Testis (tissue), 3 donors: ENCODE measurements around the gene SHISA6. TPM values are rescaled to one million over a fixed set of nuclear protein-coding genes. Genes with fewer than 3 reads are reported as not detected.

Experiments
- DNase-seq: peaks from one replicate; pipeline ENCODE4 v3.0.0-alpha.2; 2019
- H3K27ac ChIP-seq, 2 donors: fragments of 200-600 bp; sonication (generic); one replicate each; pipeline ENCODE4 v1.5.1; 2019
- H3K27me3 ChIP-seq: fragments of 200-600 bp; sonication (generic); one replicate; pipeline ENCODE4 v1.5.1; 2019
- H3K36me3 ChIP-seq: fragments of 200-600 bp; sonication (generic); one replicate; pipeline ENCODE4 v1.5.1; 2017; ENCODE audit warnings: low read depth; ENCODE audit errors: missing control alignments
- H3K4me1 ChIP-seq: fragments of 200-600 bp; sonication (generic); one replicate; pipeline ENCODE4 v1.5.1; 2019
- H3K4me3 ChIP-seq, 2 donors: fragments of 200-600 bp; sonication (generic); one replicate each; pipeline ENCODE4 v1.5.1; 2017 to 2019
- H3K9me3 ChIP-seq: fragments of 200-600 bp; sonication (generic); one replicate; pipeline ENCODE4 v1.5.1; 2017
- CTCF ChIP-seq, 3 experiments: fragments of 450-650 bp in 2 of 3; fragments of 200-600 bp in 1 of 3; sonication (generic) in 1 of 3; IDR thresholded peaks; one replicate each; pipeline ENCODE4 v1.5.1; 2016 to 2019; ENCODE audit warnings: antibody characterized with exemption in 3 of 3, mild to moderate bottlenecking in 2 of 3, moderate library complexity in 1 of 3
- POLR2A ChIP-seq: fragments of 450-650 bp; IDR thresholded peaks from one replicate; pipeline ENCODE4 v1.6.1; 2017; ENCODE audit warnings: antibody characterized with exemption, mild to moderate bottlenecking, moderate library complexity
- WGBS, 2 donors: methylation state at CpG; one replicate each; pipeline ENCODE4 v1.1.5; 2018; 5-methylcytosine and 5-hydroxymethylcytosine counted together
- intact Hi-C: fragments of 100-400 bp; cut with DNase I; formaldehyde crosslinking; loops from one replicate; pipeline ENCODE4 v1.15.1; 2023; ENCODE audit warnings: low total_unique reads
- polyA plus RNA-seq: library from polyadenylated mRNA; stranded (reverse); fragments of 350-450 nt; fragmentation: Illumina TruSeq; extraction: RNeasy Lipid Tissue Mini Kit (QIAGEN cat#74804); gene quantifications from one replicate; pipeline ENCODE4 v1.2.3, GENCODE V29; 2014; ENCODE audit warnings: low read depth, low replicate concordance; ENCODE audit not compliant: insufficient read depth
- total RNA-seq, 2 donors: library from RNA; depleted of rRNA; stranded (reverse); fragments of >200 nt; gene quantifications; one replicate each; pipeline ENCODE4 v1.2.3, GENCODE V29; 2016

The SHISA6 gene
- total and polyA plus RNA-seq, 3 donors from 2014 or later, result 4.0 to 10.3 (median 7.5) TPM

GRCh38 chr17:11383157-11383556, 142.1 kb downstream of the SHISA6 start:
- Histone ChIP-seq H3K27me3 (no peaks in the 10 kb centered on the region), H3K27ac (no peak overlapping the region), H3K9me3 (no peaks in the 10 kb centered on the region), H3K36me3 (no peaks in the 10 kb centered on the region), H3K4me1 (no peaks in the 10 kb centered on the region), H3K4me3 (no peak overlapping the region)
- 89 to 93% methylated on average over 5 of the region's 5 CpGs for WGBS, 2 donors
- no peak for DNase-seq
- intact Hi-C loops, result no loop called here
- TF ChIP-seq CTCF (IDR thresholded peaks at IDR 0.05) (no peak), POLR2A (no peak)

- no peaks in the 10 kb centered on the region for H3K4me1 ChIP-seq
- WGBS, 2 donors, result 86 to 88% methylated on average over 3 of the region's 3 CpGs
- no peaks in the 10 kb centered on the region for H3K9me3 ChIP-seq
- no peak overlapping the region for H3K4me3 ChIP-seq
- DNase-seq, result no peak
- H3K36me3 ChIP-seq, result no peaks in the 10 kb centered on the region
- no peak overlapping the region for H3K27ac ChIP-seq
- intact Hi-C loops, result no loop called here
- no peaks in the 10 kb centered on the region for H3K27me3 ChIP-seq
- TF ChIP-seq CTCF (IDR thresholded peaks at IDR 0.05), result no peak
- no peak for TF ChIP-seq POLR2A
Observed at GRCh38 chr17:11384131-11384530, 143.1 kb downstream of the SHISA6 start.

GRCh38 chr17:11387610-11388009, 146.6 kb downstream of the SHISA6 start:
- Histone ChIP-seq H3K36me3 (no peaks in the 10 kb centered on the region), H3K4me3 (no peak overlapping the region), H3K27ac (no peak overlapping the region), H3K27me3 (no peaks in the 10 kb centered on the region), H3K9me3 (no peaks in the 10 kb centered on the region), H3K4me1 (no peaks in the 10 kb centered on the region)
- TF ChIP-seq CTCF (IDR thresholded peaks at IDR 0.05) (no peak), POLR2A (no peak)
- DNase-seq, result no peak
- WGBS, 2 donors, result 34 to 56% methylated on average over 2 of the region's 2 CpGs
- intact Hi-C loops, result no loop called here

- WGBS, 2 donors, result 84 to 87% methylated on average over 6 of the region's 6 CpGs
- Histone ChIP-seq H3K27ac (no peak overlapping the region), H3K4me3 (no peak overlapping the region), H3K27me3 (no peaks in the 10 kb centered on the region), H3K9me3 (no peaks in the 10 kb centered on the region), H3K4me1 (no peaks in the 10 kb centered on the region), H3K36me3 (no peaks in the 10 kb centered on the region)
- no peak for DNase-seq
- intact Hi-C loops, result no loop called here
- TF ChIP-seq POLR2A (no peak), CTCF (IDR thresholded peaks at IDR 0.05) (no peak)
Observed at GRCh38 chr17:11388054-11388453, 147.0 kb downstream of the SHISA6 start.

- 85 to 97% methylated on average over 2 of the region's 2 CpGs for WGBS, 2 donors
- Histone ChIP-seq H3K4me3 (no peak overlapping the region), H3K27ac (no peak overlapping the region), H3K4me1 (no peaks in the 10 kb centered on the region), H3K27me3 (no peaks in the 10 kb centered on the region), H3K9me3 (no peaks in the 10 kb centered on the region), H3K36me3 (no peaks in the 10 kb centered on the region)
- TF ChIP-seq POLR2A, result no peak
- TF ChIP-seq CTCF (IDR thresholded peaks at IDR 0.05), result no peak
- intact Hi-C loops, result no loop called here
- DNase-seq, result no peak
Observed at GRCh38 chr17:11389583-11389982, 148.6 kb downstream of the SHISA6 start.
